ENCODE results near the gene NMS.

NMS gene

DNA sequence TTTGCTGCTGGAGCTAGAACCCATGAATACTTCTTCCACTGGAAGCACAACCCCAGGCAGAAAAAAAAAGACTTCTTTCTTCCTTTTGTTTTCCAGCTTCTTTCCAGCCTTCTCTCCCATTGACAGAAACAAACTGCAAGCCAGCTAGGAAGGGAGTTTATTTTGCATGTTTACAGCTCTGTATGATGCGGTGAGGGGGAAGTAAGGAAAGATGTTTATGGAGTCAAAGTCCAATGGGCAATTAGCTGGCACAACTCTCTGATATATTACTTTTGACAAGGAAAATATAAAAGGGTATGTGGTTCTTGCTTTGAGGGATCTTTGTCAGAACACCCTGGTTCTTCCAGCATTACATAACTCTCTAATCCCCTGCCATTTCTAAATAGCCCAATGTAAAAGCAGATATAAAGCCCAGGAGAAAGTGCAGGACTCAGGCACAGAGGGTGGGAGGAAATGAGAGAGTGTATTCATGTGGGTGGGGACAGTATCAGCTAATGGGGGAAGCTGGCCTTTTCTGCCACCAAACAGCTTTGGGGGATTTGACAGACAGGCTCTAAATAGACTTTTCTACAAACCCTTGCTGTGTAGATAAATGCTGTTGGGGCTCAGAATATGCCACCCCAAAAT is 9.3 kb upstream of the NMS start:
- Histone ChIP-seq H3K27ac (no peak overlapping the region), H3K27me3 (ENCODE audit: insufficient read depth, low read depth, severe bottlenecking) (peaks cover 5% of the 10 kb centered on the region), H3K9me3 (ENCODE audit: severe bottlenecking) (peaks cover 4% of the 10 kb centered on the region), H3K36me3 (no peaks in the 10 kb centered on the region), H3K4me3 (ENCODE audit: low read depth, low read length) (no peak overlapping the region)
- DNase-seq = no peak
- TF ChIP-seq, protein P1, sequence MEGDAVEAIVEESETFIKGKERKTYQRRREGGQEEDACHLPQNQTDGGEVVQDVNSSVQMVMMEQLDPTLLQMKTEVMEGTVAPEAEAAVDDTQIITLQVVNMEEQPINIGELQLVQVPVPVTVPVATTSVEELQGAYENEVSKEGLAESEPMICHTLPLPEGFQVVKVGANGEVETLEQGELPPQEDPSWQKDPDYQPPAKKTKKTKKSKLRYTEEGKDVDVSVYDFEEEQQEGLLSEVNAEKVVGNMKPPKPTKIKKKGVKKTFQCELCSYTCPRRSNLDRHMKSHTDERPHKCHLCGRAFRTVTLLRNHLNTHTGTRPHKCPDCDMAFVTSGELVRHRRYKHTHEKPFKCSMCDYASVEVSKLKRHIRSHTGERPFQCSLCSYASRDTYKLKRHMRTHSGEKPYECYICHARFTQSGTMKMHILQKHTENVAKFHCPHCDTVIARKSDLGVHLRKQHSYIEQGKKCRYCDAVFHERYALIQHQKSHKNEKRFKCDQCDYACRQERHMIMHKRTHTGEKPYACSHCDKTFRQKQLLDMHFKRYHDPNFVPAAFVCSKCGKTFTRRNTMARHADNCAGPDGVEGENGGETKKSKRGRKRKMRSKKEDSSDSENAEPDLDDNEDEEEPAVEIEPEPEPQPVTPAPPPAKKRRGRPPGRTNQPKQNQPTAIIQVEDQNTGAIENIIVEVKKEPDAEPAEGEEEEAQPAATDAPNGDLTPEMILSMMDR (IDR thresholded peaks at IDR 0.05; ENCODE audit: low read depth, low read length) = no peak

DNA sequence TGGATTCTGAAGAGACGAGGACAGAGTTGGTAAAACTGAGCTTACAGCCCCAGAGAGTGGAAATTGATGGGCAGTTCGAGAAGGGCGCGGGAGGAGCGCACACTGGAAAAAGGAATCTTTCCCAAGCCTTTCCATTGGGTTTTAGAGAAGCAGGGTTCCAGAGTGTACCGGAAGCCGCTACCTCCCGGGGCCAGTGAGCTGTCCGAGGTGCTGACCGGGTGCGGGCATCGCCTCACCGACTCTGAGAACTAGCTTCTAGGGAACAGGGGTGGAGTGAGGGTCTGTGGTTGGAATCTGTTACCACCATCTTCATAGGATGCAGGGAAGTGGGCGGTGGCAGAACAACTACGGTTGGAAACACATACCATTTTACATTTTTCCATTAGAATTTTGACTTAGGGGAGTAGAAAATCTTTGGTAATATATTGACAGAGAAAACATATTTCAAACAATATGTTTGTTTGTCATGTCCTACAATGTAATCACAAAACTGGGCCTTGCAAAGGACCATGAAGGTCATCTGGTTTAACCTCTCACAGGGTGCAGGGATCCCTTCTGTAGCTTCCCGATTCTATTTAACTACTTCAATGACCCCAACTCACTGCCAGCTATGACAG is 724 bp downstream of the NMS start:
- TF ChIP-seq, protein P1 (IDR thresholded peaks at IDR 0.05; ENCODE audit: low read depth, low read length) = no peak
- H3K4me3 ChIP-seq (ENCODE audit: low read depth, low read length) = no peak overlapping the region
- H3K9me3 ChIP-seq (ENCODE audit: severe bottlenecking) = no peaks in the 10 kb centered on the region
- no peak for DNase-seq
- H3K27me3 ChIP-seq (ENCODE audit: insufficient read depth, low read depth, severe bottlenecking) = peaks cover 16% of the 10 kb centered on the region
- H3K36me3 ChIP-seq = no peaks in the 10 kb centered on the region
- H3K27ac ChIP-seq = no peak overlapping the region

DNA sequence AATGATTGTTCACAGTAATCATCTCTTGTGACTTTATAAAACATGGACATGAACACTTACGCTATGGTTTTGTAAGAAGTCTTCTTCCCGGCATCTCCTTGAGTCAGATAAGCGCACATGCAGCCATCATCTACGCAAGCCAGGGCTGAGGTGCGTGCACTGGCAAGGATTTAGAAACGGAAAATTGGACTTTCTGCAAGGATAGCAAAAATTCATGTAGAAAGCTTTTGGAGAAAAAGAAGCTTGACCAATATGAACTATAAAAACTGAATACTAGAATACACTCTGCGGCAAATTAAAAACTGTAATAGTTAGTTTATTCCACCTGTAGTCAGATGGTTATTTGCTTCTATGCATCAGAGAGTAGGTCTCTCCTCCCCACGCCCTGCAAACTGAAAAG is 6.3 kb downstream of the NMS start:
- Histone ChIP-seq H3K4me3 (ENCODE audit: low read depth, low read length) (no peak overlapping the region), H3K27me3 (ENCODE audit: insufficient read depth, low read depth, severe bottlenecking) (peaks cover 39% of the 10 kb centered on the region), H3K27ac (no peak overlapping the region), H3K36me3 (no peaks in the 10 kb centered on the region), H3K9me3 (ENCODE audit: severe bottlenecking) (no peaks in the 10 kb centered on the region)
- no peak for DNase-seq
- TF ChIP-seq, protein P1 (IDR thresholded peaks at IDR 0.05; ENCODE audit: low read depth, low read length) = no peak

DNA sequence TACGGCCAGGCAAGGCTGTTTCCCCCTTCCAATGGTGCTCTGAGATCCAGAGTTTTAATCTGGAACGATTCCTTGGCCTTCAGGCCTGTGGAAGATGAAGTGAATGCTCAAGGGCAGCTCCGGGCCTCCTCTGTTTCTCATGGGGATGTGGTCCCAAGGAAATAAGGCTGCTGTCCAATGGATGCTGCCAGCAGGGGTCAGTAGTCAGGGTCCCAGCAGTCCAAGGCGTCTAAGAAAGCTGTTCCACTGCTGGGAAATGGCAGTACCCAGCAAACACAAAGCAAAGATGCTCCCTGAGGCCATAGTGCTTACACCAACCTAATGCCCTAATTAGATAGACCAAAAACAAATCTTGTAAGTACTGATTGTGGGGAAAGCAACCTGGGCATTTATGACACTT is 12.5 kb downstream of the NMS start:
- TF ChIP-seq, protein P1 (IDR thresholded peaks at IDR 0.05; ENCODE audit: low read depth, low read length) = peak; percentile 54
- no peak for DNase-seq
- no peaks in the 10 kb centered on the region for H3K36me3 ChIP-seq
- no peak overlapping the region for H3K4me3 ChIP-seq (ENCODE audit: low read depth, low read length)
- H3K27me3 ChIP-seq (ENCODE audit: insufficient read depth, low read depth, severe bottlenecking) = peaks cover 42% of the 10 kb centered on the region
- no peaks in the 10 kb centered on the region for H3K9me3 ChIP-seq (ENCODE audit: severe bottlenecking)
- no peak overlapping the region for H3K27ac ChIP-seq

DNA sequence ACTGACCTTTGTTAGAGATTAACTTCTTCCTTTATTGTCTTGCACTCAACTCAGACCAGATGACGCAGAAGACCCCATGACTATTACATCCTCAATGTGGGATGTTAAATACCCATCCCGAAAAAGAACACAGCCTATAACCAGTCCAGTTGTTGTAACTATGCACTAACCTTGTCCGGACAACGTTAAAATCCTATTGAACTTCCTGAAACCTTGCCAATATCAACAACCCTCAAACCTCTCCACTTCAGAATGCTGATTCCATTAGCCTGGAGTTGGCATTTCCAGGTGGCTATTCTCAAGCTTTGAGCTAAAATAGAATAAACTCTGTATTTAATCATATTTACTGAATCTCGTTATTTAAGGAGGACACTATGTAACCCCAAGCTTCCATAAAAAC is 13.6 kb downstream of the NMS start:
- H3K27me3 ChIP-seq (ENCODE audit: insufficient read depth, low read depth, severe bottlenecking) = peaks cover 35% of the 10 kb centered on the region
- no peak overlapping the region for H3K27ac ChIP-seq
- no peak overlapping the region for H3K4me3 ChIP-seq (ENCODE audit: low read depth, low read length)
- no peak for DNase-seq
- TF ChIP-seq, protein P1 (IDR thresholded peaks at IDR 0.05; ENCODE audit: low read depth, low read length) = no peak
- H3K36me3 ChIP-seq = no peaks in the 10 kb centered on the region
- no peaks in the 10 kb centered on the region for H3K9me3 ChIP-seq (ENCODE audit: severe bottlenecking)

DNA sequence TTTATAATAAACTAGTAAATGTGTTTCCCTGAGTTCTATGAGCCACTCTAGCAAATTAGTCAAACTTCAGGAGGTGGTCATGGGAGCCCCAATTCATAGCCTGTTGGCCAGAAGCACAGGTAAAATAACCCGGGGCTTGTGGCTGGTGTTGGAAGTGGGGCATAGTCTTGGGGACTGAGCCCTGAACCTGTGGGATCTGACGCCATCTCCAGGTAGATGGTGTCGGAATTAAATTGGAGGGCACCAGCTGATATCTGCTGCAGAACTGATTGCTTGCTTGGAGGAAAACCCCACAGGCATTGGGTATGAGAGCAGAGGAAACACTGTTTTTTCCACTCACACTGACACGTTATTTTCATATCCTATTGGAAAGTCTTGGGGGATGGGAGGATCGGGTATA is 14.1 kb downstream of the NMS start:
- Histone ChIP-seq H3K4me3 (ENCODE audit: low read depth, low read length) (no peak overlapping the region), H3K27ac (no peak overlapping the region), H3K36me3 (no peaks in the 10 kb centered on the region), H3K27me3 (ENCODE audit: insufficient read depth, low read depth, severe bottlenecking) (peaks cover 30% of the 10 kb centered on the region), H3K9me3 (ENCODE audit: severe bottlenecking) (no peaks in the 10 kb centered on the region)
- TF ChIP-seq, protein P1 (IDR thresholded peaks at IDR 0.05; ENCODE audit: low read depth, low read length) = no peak
- no peak for DNase-seq
